ENCODE measurements around the gene PRM2. TPM values are rescaled to one million over a fixed set of nuclear protein-coding genes. Genes with fewer than 3 reads are reported as not detected.

The PRM2 gene
- total and polyA plus RNA-seq, 2 donors (not counting 3 experiments of a cell fraction or from before 2014, with no cell fraction given), result not detected

- intact Hi-C loops (cut with micrococcal nuclease), result no loop called here
- Histone ChIP-seq H3K4me1 (ENCODE audit: control insufficient read depth, extremely low read depth, insufficient read depth, low read length) (no peaks in the 10 kb centered on the region), H3K4me3 (replicated peaks in 1 of 3; ENCODE audit: insufficient read depth in 1 of 3, low read depth in 1 of 3, low read length in 3 of 3) (no peak overlapping the region), H3K9me3 (replicated peaks; ENCODE audit: control insufficient read depth, insufficient read depth, low read length) (no peaks in the 10 kb centered on the region), H3K79me2 (ENCODE audit: control insufficient read depth, insufficient read depth, low read length) (no peaks in the 10 kb centered on the region), H3K27me3 (ENCODE audit: control insufficient read depth in 2 of 2, insufficient read depth in 2 of 2, low read length in 2 of 2) (peaks cover 4 to 6% of the 10 kb centered on the region in 2 experiments), H3K9me1 (replicated peaks; ENCODE audit: control insufficient read depth, extremely low read depth, insufficient read depth, low read length) (no peaks in the 10 kb centered on the region), H3K27ac (ENCODE audit: insufficient read depth, low read depth, low read length) (no peak overlapping the region), H3K36me3 (ENCODE audit: control insufficient read depth in 2 of 2, extremely low read depth in 1 of 2, insufficient read depth in 2 of 2, low read length in 2 of 2) (no peaks in the 10 kb centered on the region), H2AFZ (ENCODE audit: low read depth, low read length) (no peak overlapping the region), H3K9ac (replicated peaks; ENCODE audit: extremely low read depth, insufficient read depth, low read length) (no peak overlapping the region), H4K20me1 (replicated peaks; ENCODE audit: control insufficient read depth, extremely low read depth, insufficient read depth, low read length) (no peaks in the 10 kb centered on the region), H3K4me2 (ENCODE audit: insufficient read depth, low read length) (no peak overlapping the region)
- CTCF ChIA-PET, result no interaction called here
- dilution Hi-C loops (cut with MboI; ENCODE audit: extremely low pct_ligation_motif_present, low sequenced_read_pairs), result no loop called here
- DNase-seq (ENCODE audit: low read depth, low spot score) (no peak), FAIRE-seq (no peak)
- TF ChIP-seq EZH2 (IDR thresholded peaks at IDR 0.05; ENCODE audit: borderline replicate concordance, low read depth, low read length, severe bottlenecking), result no peak
- no peak for TF ChIP-seq CTCF (IDR thresholded peaks at IDR 0.05; ENCODE audit: extremely low read depth in 1 of 2, insufficient read depth in 1 of 2, low read depth in 1 of 2, low read length in 2 of 2)
- no peak for TF ChIP-seq MYC (IDR thresholded peaks at IDR 0.05; ENCODE audit: low read depth, low read length)
- no peak for TF ChIP-seq FOS (IDR thresholded peaks at IDR 0.05; ENCODE audit: borderline replicate concordance, insufficient read depth, low read length)
- no peak for TF ChIP-seq POLR2AphosphoS5 (IDR thresholded peaks at IDR 0.05; ENCODE audit: insufficient read depth, low read depth, low read length)
- no peak for TF ChIP-seq JUN (IDR thresholded peaks at IDR 0.05; ENCODE audit: borderline replicate concordance, insufficient read depth, insufficient read length, low read depth)
- no peak for TF ChIP-seq MAX (IDR thresholded peaks at IDR 0.05; ENCODE audit: insufficient read depth, insufficient read length)
- POLR2A ChIA-PET, result no interaction called here
- no TSS peak for BruUV-seq (replicated peaks)
Observed at GRCh38 chr16:11241480-11242204, 34.6 kb downstream of the PRM2 start.

Measured in endothelial cell of umbilical vein (primary cell).